ENCODE results near the gene SPTAN1.
A peak's percentile ranks its signal among the peaks of the same experiment; 100 is the strongest.
"Not testable (repeated sequence)": the region's sequence is repeated elsewhere in the genome, so short reads cannot be mapped to it uniquely, and the experiment has no call there.

SPTAN1 gene

DNA sequence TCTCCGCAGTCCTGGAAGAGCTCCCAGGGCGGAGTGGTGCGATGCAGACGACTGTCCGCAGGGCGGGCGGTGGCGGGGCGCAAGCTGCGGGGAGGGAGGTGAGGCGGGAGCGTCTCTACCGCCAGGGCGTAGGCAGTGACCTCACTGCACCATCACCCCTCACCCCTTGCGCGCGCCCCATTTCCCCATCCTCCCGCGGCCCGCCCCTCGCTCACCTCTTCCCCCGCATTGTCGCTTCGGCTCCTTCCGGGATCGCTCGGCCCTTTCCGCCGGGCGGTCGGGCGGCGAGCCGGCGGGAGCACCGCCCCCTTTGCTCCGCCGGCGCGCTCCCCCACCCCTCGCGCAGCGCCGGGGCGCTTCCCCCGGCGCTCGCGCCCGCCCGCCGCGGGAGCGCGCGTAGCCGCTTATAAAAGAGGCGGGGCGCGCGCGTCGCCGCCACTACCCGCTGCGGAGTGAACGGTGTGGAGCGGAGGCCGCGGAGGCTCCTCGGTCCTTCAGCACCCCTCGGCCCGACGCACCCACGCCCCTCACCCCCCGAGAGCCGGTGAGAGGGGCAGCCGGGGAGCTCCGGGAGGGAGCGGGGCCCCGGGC lies at the start of gene SPTAN1:
TSS of gene SPTAN1 (plus strand) at position 435 of the 591 bp plus-strand sequence. CDS start 14,154 bp downstream, outside the sequence.
- peak; percentile 87 for DNase-seq

DNA sequence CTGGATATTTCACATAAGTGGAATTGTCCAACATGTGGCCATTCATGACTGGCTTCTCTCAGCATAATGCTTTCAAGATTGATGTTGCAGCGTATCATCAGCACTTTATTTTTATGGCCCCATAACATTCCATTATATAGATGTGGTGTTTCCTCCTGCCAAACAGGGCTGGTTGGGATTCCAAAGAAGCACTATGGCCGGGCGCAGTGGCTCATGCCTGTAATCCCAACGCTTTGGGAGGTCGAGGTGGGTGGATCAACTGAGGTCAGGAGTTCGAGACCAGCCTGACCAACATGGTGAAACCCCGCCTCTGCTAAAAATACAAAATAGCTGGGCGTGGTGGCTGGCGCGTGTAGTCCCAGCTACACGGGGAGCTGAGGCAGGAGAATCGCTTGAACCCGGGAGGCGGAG lies 49.0 kb upstream of the SPTAN1 start:
- DNase-seq: not testable (repeated sequence)

DNA sequence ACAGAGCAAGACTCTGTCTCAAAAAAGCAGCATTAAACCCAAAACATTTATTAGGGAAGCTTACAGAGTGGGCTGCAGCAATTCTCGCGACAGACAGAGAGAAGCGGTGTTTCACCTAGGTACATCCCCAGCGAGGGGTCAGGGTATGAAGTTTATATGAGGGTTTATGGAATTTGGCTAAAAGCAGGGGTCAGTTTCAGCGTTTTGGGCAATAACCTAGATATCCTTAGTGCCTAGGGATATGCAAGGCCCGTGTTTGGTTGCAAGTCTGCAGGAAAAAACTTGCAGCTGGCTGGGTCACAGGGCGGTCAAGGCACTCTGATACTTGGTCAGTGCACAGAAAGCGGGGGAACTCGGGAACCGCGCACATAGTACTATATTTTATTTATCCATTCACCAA lies 48.5 kb upstream of the SPTAN1 start:
- no peak for DNase-seq

DNA sequence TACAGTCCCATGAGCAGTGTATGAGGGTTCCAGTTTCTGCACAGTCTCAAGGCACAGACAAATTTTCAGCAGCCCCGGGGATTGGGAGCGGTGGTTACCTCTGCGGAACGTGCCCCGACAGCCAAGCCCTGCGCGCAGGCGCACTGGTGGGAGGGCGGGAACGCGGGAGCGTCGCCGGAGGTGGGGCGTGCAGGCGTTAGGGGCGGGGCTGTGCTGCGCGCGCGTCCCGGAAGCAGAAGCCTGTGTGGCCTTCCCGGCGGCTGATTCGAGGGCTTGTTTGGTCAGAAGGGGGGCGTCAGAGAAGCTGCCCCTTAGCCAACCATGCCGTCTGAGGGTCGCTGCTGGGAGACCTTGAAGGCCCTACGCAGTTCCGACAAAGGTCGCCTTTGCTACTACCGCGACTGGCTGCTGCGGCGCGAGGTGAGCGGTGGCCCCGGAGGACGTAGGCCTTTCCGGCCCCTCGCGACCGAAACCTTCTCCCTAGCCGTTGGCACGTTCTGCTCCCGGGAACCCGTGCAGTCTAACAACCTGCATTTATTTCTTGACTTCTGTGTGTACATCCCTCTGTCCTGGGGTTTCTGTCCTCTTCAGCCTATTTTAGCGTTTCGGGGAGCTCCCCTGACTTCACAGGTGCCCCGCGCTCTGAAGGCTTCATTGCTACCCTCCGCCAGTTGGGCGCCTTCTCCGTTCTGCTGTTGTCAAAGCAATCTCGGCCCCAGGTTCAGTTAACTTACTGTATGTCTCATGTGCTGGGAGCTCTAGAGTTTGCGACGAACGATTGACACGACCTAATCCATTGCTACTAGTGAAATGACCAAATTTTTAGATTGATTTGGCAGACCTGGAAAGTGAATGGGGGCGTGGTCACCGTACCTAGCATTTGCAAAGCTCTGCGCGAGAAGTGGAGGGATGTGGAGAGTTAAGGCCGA lies 47.6 kb upstream of the SPTAN1 start, which contains the start of gene GLE1:
TSS of gene GLE1 (plus strand) at position 235 of the 929 bp plus-strand sequence. CDS start at position 322, 87 bp downstream.
- DNase-seq: peak; percentile 77

DNA sequence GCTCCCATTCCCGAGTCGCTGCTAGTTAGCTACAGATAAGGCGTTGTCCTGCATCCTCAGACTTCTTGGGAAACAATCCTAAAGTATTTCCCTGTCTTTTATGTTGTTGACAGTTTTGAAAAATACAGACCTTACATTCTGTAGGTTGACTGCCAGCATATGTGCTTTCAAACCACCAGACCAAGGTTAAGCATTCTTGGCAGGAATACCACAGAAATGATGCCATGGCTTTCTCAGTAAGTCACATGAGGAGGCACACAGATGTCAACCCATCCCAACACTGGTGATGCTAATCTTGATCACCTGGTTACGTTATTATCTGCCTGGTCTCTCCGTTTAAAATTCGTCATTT lies 47.0 kb upstream of the SPTAN1 start:
- no peak for DNase-seq

DNA sequence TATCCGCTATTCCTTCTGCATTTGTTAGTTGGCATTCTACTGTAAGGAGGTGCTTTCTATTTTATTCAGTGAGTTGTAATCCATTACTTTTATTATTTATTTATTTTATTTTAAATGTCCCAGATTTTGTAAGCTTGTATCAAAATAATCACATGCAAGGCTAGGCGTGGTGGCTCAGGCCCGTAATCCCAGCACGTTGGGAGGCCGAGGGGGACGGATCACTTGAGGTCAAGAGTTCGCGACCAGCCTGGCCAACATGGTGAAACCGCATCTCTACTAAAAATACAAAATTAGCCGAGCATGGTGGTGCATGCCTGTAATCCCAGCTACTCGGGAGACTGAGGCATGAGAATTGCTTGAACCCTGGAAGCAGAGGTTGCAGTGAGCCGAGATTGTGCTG lies 46.5 kb upstream of the SPTAN1 start:
- not testable (repeated sequence) for DNase-seq

DNA sequence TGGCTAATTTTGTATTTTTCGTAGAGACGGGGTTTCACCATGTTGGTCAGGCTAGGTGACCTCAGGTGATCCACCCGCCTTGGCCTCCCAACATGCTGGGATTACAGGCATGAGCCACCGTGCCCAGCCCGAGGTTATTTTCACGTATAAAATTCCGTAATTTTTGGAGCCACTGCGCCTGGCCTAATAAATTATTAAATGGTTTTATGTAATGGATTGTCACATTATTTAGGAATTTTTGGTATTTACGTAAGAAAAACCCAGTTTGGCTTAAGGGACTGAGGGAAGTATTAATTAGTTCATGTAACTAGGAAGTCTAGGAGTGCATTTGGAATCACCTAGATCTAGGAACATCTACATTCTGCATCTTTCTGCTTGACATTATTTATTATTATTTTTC lies 39.6 kb upstream of the SPTAN1 start:
- DNase-seq: no peak

DNA sequence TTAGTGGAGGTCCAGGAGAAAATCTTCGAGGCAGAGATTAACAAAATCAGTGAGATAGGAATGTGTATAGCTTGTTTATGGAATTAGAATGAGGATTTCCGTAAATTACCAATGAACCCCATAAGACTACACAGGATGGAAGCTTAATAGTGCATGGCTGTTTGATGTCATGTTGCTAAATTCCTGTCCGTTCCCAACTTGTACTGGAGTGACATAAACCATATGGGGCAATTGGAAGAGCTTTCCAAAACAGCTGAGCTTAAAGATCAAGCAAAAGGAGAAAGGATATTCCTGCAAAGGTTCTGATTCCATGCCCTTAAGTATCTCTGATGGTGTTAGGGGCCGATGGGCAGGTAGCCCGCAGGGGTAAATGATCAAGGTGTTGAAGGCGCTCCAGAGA lies 30.4 kb upstream of the SPTAN1 start:
- no peak for DNase-seq

DNA sequence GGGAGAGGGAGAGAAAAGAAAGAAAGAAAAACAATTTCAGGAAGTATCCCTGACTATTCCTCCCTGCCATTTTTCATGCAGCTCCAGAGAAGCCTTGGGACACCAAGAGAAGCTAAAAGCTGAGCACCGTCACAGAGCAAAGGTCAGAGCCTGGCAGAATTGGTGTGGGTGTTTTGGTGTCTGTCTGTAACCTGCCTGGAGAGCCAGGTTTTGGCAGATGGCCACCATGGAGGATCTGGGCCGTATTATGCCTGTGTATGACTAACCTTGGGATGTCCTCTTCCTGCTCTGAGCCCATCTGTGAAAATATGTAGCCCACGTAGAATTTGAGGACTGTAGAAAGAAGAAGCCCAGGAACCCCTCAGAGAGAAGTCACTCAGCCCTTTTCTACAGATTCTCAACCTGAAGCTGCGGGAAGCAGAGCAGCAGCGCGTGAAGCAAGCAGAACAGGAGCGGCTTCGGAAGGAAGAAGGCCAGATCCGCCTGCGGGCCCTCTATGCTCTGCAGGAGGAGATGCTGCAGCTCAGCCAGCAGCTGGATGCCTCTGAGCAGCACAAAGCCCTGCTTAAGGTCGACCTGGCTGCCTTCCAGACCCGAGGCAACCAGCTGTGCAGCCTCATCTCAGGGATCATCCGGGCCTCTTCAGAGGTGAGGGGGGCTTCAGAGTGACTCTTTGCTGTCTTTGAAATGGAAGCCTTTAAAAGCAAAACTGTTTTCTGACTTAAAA lies 29.0 kb upstream of the SPTAN1 start:
- DNase-seq: peak; percentile 3

DNA sequence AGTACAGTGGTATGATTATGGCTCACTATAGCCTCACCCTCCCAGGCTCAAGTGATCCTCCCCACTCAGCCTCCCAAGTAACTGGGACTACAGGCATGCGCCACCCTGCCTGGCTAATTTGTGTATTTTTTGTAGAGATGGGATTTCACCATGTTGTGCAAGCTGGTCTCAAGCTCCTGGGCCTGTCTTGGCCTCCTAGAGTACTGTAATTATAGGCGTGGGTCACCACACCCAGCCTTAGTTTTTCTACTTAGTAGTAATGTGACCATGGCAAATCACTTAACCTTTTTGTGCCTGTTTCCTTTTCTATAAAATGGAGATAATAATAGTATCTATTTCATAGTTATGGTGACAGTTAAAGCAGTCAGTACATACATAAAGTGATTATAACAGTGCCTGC lies 25.7 kb upstream of the SPTAN1 start:
- DNase-seq: no peak

DNA sequence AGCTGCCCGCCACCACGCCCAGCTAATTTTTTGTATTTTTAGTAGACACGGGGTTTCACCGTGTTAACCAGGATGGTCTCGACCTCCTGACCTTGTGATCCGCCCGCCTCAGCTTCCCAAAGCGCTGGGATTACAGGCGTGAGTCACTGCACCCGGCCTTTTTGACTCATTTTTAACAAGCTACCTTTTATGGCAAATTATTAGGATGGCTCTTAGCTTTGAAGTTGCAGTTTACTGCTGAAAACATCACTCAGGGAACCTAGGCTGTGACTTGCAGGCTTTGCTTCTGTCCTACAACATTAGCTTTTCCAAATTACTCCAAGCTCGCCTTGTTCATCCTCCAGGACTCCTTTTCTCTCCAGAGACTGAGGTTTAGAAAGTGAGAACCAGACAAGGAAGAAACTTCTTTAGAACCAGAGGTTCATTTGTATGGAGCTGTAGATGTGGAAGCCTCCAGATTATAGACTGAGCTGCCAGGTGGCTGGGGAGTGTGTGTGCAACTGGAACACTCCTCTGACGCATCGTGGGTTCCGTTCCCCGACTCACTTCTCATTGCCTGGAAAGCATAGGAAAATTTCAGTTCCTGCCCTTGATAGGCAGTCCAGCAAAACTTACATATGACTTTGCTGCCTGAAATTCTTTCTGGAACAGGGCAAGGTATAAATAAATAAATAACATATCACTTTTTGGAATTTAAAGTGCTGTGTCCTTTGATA lies 23.8 kb upstream of the SPTAN1 start:
- no peak for DNase-seq

GRCh38 chr9:128529191-128529590 lies 23.2 kb upstream of the SPTAN1 start:
- DNase-seq: no peak

GRCh38 chr9:128532581-128532980 lies 19.8 kb upstream of the SPTAN1 start:
- DNase-seq: no peak

DNA sequence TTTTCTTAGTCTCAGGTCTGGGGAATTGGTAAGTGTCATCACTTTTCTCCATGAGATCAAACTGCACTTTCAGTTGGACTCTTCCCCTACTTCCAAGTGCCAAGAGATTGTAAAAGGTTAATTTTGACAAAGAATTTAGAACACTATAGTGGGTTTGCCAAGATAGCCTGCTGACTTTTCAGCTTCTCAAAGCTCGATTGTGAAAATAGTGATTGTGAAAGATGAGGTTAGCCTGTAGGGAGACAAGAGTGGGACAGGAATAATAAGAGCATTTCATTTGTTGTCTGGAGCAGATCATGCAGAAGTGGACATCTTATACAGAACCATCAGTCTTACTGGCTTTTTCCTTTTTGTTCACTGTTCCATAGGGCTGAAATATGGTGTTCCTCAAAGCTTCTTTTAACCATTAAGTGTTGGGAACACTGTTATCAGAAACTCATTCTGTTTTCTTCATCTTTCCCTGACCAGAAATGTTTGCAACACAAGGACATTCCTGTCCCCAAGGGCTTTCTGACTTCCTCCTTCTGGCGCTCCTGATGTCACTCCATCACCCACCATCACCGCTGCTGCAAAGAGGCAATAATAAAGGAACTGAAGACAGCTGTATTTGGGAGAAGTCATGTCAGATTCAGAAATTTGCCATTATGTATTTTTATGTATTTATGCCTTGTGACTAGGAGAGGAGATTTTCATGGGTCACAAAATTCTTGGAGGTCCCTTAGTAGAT lies 11.6 kb upstream of the SPTAN1 start:
- DNase-seq: no peak

GRCh38 chr9:128546504-128546903 lies 5.9 kb upstream of the SPTAN1 start:
- DNase-seq: no peak

DNA sequence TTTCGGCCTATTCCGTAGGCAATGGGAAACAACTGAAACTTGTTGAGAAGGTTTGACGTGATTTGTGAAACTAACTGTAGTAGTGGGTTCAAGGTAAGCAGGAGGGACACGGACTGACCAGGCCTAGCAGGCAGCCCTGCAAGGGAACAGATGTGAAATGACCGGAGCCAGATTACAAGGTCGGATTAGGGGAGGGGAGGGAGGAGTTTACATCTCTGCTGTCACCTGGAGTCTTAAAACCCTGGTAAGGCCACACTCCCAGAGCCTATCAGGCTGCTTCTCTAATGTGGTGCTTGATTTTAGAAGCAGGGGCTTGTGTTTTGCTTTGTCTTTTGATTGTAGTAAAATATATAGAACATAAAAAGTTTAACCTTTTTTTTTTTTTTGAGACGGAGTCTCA lies 3.5 kb upstream of the SPTAN1 start:
- DNase-seq: no peak

GRCh38 chr9:128550226-128550625 lies 2.2 kb upstream of the SPTAN1 start:
- DNase-seq: no peak

- DNase-seq: peak; percentile 59
Observed at GRCh38 chr9:128550770-128551656, 1.4 kb upstream of the SPTAN1 start.

DNA sequence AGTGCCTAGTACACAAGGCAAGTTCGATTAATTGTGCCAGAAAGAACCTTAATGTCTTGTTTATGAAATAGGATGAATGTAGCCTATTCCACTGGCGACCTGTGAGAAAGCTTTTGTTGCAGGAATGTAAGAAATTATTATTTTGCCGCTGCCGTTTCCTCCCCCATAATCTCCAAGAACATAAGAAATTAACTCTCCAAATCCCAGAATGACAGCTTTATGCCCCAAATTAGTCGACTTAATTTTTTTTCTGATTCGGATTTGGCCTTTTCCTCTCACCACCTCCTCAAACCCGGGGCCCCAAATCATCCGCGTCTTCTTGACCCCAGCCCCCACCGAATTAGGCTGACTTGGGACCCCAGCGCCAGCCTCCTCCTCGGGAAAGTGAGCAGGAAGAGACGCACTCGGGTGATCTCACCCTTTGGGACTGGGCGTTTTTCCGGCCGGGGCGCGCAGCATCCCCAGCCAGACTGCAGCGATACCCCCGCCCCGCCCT lies 682 bp upstream of the SPTAN1 start:
- DNase-seq: no peak

- no peak for DNase-seq
Observed at GRCh38 chr9:128552744-128553440, 505 bp downstream of the SPTAN1 start.

All from kidney glomerular epithelial cell (primary cell).